GM23338 (cell line): ENCODE data around the gene TEX29. TPM values are rescaled to one million over a fixed set of nuclear protein-coding genes. Genes with fewer than 3 reads are reported as not detected.

ENCODE experiments used
- ATAC-seq: fragments of 200-7000 bp; cut with Tn5 transposase; 3 replicates; pipeline ENCODE4 v1.9.1; 2020
- DNase-seq: peaks from one replicate; pipeline ENCODE4 v3.0.0-alpha.2; 2015; ENCODE audit warnings: low spot score
- H2AFZ ChIP-seq: fragments of 200-600 bp; sonication (generic); 2 replicates; pipeline ENCODE4 v1.8.0; 2016; ENCODE audit warnings: antibody characterized with exemption, mild to moderate bottlenecking, moderate library complexity
- H3F3A ChIP-seq: fragments of 200-600 bp; sonication (generic); replicated peaks from 2 replicates; pipeline ENCODE4 v1.8.0; 2017; ENCODE audit warnings: antibody characterized with exemption, mixed run types, low read depth
- H3K27ac ChIP-seq: fragments of 200-600 bp; sonication (generic); 2 replicates; pipeline ENCODE4 v1.6.1; 2016; ENCODE audit warnings: low read depth
- H3K27me3 ChIP-seq: fragments of 200-600 bp; sonication (generic); 2 replicates; pipeline ENCODE4 v1.8.0; 2016; ENCODE audit warnings: mild to moderate bottlenecking, mixed run types, moderate library complexity; ENCODE audit not compliant: insufficient read depth
- H3K36me3 ChIP-seq: fragments of 200-600 bp; sonication (generic); 2 replicates; pipeline ENCODE4 v1.8.0; 2016; ENCODE audit warnings: mild to moderate bottlenecking; ENCODE audit not compliant: insufficient read depth
- H3K4me1 ChIP-seq: fragments of 200-600 bp; sonication (generic); 2 replicates; pipeline ENCODE4 v1.8.0; 2016; ENCODE audit warnings: mild to moderate bottlenecking, moderate library complexity; ENCODE audit not compliant: insufficient read depth
- H3K4me2 ChIP-seq: fragments of 200-600 bp; sonication (generic); 2 replicates; pipeline ENCODE4 v1.7.1; 2017; ENCODE audit warnings: mixed run types
- H3K4me3 ChIP-seq: fragments of 200-600 bp; sonication (generic); 2 replicates; pipeline ENCODE4 v1.6.1; 2016; ENCODE audit warnings: mixed run types
- H3K79me2 ChIP-seq: fragments of 200-600 bp; sonication (generic); replicated peaks from 2 replicates; pipeline ENCODE4 v1.8.0; 2017; ENCODE audit warnings: mild to moderate bottlenecking; ENCODE audit not compliant: insufficient read depth
- H3K9me2 ChIP-seq: fragments of 200-600 bp; sonication (generic); 2 replicates; pipeline ENCODE4 v1.8.0; 2017; ENCODE audit not compliant: insufficient read depth
- H4K20me1 ChIP-seq: fragments of 200-600 bp; sonication (generic); replicated peaks from 2 replicates; pipeline ENCODE4 v1.8.0; 2017; ENCODE audit warnings: mild to moderate bottlenecking; ENCODE audit not compliant: insufficient read depth
- H3K27ac Mint-ChIP-seq: 2 replicates; pipeline ENCODE4 v1.8.0; 2020; ENCODE audit warnings: inconsistent platforms, mild to moderate bottlenecking, moderate library complexity, mixed read lengths
- H3K27me3 Mint-ChIP-seq: 3 replicates; pipeline ENCODE4 v1.8.0; 2022; ENCODE audit warnings: low read depth, mild to moderate bottlenecking, moderate library complexity, mixed read lengths, inconsistent platforms; ENCODE audit not compliant: insufficient read depth, poor library complexity
- H3K36me3 Mint-ChIP-seq: 3 replicates; pipeline ENCODE4 v1.8.0; 2021; ENCODE audit warnings: low read depth, mild to moderate bottlenecking, inconsistent platforms, moderate library complexity, mixed read lengths
- H3K4me1 Mint-ChIP-seq: 3 replicates; pipeline ENCODE4 v1.8.0; 2020; ENCODE audit warnings: mild to moderate bottlenecking, inconsistent platforms, mixed read lengths
- H3K4me3 Mint-ChIP-seq: 3 replicates; pipeline ENCODE4 v1.8.0; 2021; ENCODE audit warnings: moderate library complexity, mild to moderate bottlenecking, inconsistent platforms, mixed read lengths
- H3K9me3 Mint-ChIP-seq: 3 replicates; pipeline ENCODE4 v1.8.0; 2020; ENCODE audit warnings: moderate library complexity, mild to moderate bottlenecking, inconsistent platforms, mixed read lengths
- CREB1 ChIP-seq: fragments of 250-450 bp; sonication (Bioruptor Pico); IDR thresholded peaks from 2 replicates; pipeline ENCODE4 v1.5.0; 2020; ENCODE audit warnings: low read depth, mild to moderate bottlenecking, moderate library complexity
- CTCF ChIP-seq, 2 experiments: fragments of 200-600 bp in 1 of 2; sonication (generic) in 1 of 2; conservative IDR thresholded peaks; 2 replicates each; pipeline versions ENCODE4 v1.5.1 to v1.6.1; 2016 to 2017; ENCODE audit warnings: antibody characterized with exemption in 2 of 2, low read depth in 2 of 2, mild to moderate bottlenecking in 2 of 2, moderate library complexity in 1 of 2
- ETS1 ChIP-seq: IDR thresholded peaks from 2 replicates; pipeline ENCODE4 v1.6.1; 2016; ENCODE audit warnings: antibody characterized with exemption
- EZH2 ChIP-seq: fragments of 200-600 bp; sonication (generic); IDR thresholded peaks from one replicate; pipeline ENCODE4 v1.8.0; 2017; ENCODE audit warnings: antibody characterized with exemption, mild to moderate bottlenecking, low read depth; ENCODE audit not compliant: unreplicated experiment
- JUNB ChIP-seq: IDR thresholded peaks from one replicate; pipeline ENCODE4 v1.6.1; 2016; ENCODE audit warnings: antibody characterized with exemption; ENCODE audit not compliant: unreplicated experiment
- NANOG ChIP-seq: IDR thresholded peaks from 2 replicates; pipeline ENCODE4 v1.6.1; 2016; ENCODE audit warnings: antibody characterized with exemption, borderline replicate concordance
- POLR2AphosphoS5 ChIP-seq: IDR thresholded peaks from 2 replicates; pipeline ENCODE4 v1.6.1; 2016; ENCODE audit warnings: antibody characterized with exemption, low read depth
- ZNF331 ChIP-seq: fragments of 250-450 bp; sonication (Bioruptor Pico); IDR thresholded peaks from 2 replicates; pipeline ENCODE4 v1.5.0; 2020; ENCODE audit warnings: low read depth, mild to moderate bottlenecking, moderate library complexity
- ZNF462 ChIP-seq: fragments of 250-450 bp; sonication (Bioruptor Pico); IDR thresholded peaks from 2 replicates; pipeline ENCODE4 v1.5.0; 2020; ENCODE audit warnings: mild to moderate bottlenecking, moderate library complexity
- polyA plus RNA-seq: library from polyadenylated mRNA; unstranded; fragments of >200 nt; fragmentation: Nextera tagmentation; extraction: Ambion mirVana; gene quantifications from 2 replicates; pipeline ENCODE4 v1.2.1, GENCODE V29; 2016
- total RNA-seq: library from RNA; depleted of rRNA; stranded (reverse); fragments of >200 nt; shearing (Covaris generic); gene quantifications from 2 replicates; pipeline ENCODE4 v1.2.3, GENCODE V29; 2014

The TEX29 gene
- total and polyA plus RNA-seq, 2 experiments from 2014 or later = 0.31 TPM; not detected in 1

DNA sequence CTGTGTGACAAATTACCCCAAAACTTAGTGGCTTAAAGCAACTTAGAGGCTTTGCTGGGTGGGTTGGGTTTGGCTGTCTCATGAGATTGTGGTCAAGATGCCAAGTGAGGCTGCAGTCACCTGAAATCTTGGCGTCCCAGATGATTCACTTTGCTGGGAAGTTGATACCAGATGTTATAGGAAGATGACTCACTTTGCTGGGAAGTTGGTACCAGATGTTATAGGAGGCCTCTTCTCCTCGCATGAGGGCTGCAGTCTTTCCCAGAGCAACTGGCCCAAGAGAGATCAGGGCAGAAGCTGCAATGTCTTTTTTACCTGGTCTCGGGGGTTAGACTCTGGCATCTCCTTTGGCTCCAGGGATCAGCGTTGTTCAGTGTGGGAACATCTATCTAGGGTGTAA is 16.8 kb downstream of the TEX29 start:
- TF ChIP-seq EZH2 (no peak), ZNF462 (CRISPR knock-in tag) (no peak), NANOG (no peak), CTCF (conservative IDR thresholded peaks at IDR 0.05; ENCODE audit: low read depth in 2 of 2) (no peak), CREB1 (no peak), ZNF331 (CRISPR knock-in tag) (no peak), ETS1 (no peak), JUNB (no peak), POLR2AphosphoS5 (no peak)
- Histone ChIP-seq H3K27ac (no peak overlapping the region), H3F3A (no peaks in the 10 kb centered on the region), H4K20me1 (no peaks in the 10 kb centered on the region), H3K4me3 (no peak overlapping the region), H3K9me2 (no peaks in the 10 kb centered on the region), H3K27me3 (no peaks in the 10 kb centered on the region), H2AFZ (no peak overlapping the region), H3K36me3 (no peaks in the 10 kb centered on the region), H3K4me1 (no peaks in the 10 kb centered on the region), H3K79me2 (no peaks in the 10 kb centered on the region), H3K4me2 (no peak overlapping the region)
- no peaks in the 10 kb centered on the region for H3K4me1 Mint-ChIP-seq
- DNase-seq = no peak
- H3K36me3 Mint-ChIP-seq = no peaks in the 10 kb centered on the region
- H3K27me3 Mint-ChIP-seq = peaks cover 6% of the 10 kb centered on the region
- H3K27ac Mint-ChIP-seq = no peak overlapping the region
- ATAC-seq = no peak
- no peak overlapping the region for H3K4me3 Mint-ChIP-seq
- no peaks in the 10 kb centered on the region for H3K9me3 Mint-ChIP-seq
